GM19468 (cell line): ENCODE data around the gene FCHSD2.

Source experiments
- ATAC-seq: cut with Tn5 transposase; IDR thresholded peaks from one replicate; pipeline ENCODE4 v1.9.1; 2021; ENCODE audit warnings: mild to moderate bottlenecking, moderate library complexity, moderate number of reproducible peaks; ENCODE audit not compliant: unreplicated experiment; ENCODE audit errors: extremely low read depth

FCHSD2 gene

GRCh38 chr11:73173755-73174494 is 31.8 kb upstream of the FCHSD2 start:
- ATAC-seq, result no peak

GRCh38 chr11:73172992-73173656 is 31.0 kb upstream of the FCHSD2 start:
- ATAC-seq, result no peak

- no peak for ATAC-seq
Observed at GRCh38 chr11:73171436-73172161, 29.5 kb upstream of the FCHSD2 start.

GRCh38 chr11:73170140-73170539 is 28.0 kb upstream of the FCHSD2 start:
- no peak for ATAC-seq

GRCh38 chr11:73168925-73169579 is 26.9 kb upstream of the FCHSD2 start:
- ATAC-seq, result no peak

- no peak for ATAC-seq
Observed at GRCh38 chr11:73167363-73167954, 25.3 kb upstream of the FCHSD2 start.

GRCh38 chr11:73164803-73165540 is 22.9 kb upstream of the FCHSD2 start:
- ATAC-seq, result no peak

- no peak for ATAC-seq
Observed at GRCh38 chr11:73163638-73164174, 21.6 kb upstream of the FCHSD2 start.

GRCh38 chr11:73162196-73162740 is 20.1 kb upstream of the FCHSD2 start:
- no peak for ATAC-seq

- ATAC-seq, result no peak
Observed at GRCh38 chr11:73160005-73160760, 18.1 kb upstream of the FCHSD2 start.

- no peak for ATAC-seq
Observed at GRCh38 chr11:73159297-73159696, 17.2 kb upstream of the FCHSD2 start.

- no peak for ATAC-seq
Observed at GRCh38 chr11:73158356-73159051, 16.4 kb upstream of the FCHSD2 start.

- no peak for ATAC-seq
Observed at GRCh38 chr11:73157101-73158010, 15.2 kb upstream of the FCHSD2 start.

GRCh38 chr11:73156686-73157085 is 14.6 kb upstream of the FCHSD2 start:
- ATAC-seq, result no peak

- no peak for ATAC-seq
Observed at GRCh38 chr11:73156114-73156513, 14.0 kb upstream of the FCHSD2 start.

- ATAC-seq, result no peak
Observed at GRCh38 chr11:73155102-73155501, 13.0 kb upstream of the FCHSD2 start.

GRCh38 chr11:73154178-73154577 is 12.1 kb upstream of the FCHSD2 start:
- no peak for ATAC-seq
